Omental fat pad (tissue), 4 donors: ENCODE data around the gene CHD2. TPM values are rescaled to one million over a fixed set of nuclear protein-coding genes. Genes with fewer than 3 reads are reported as not detected.

ENCODE experiments used
- ATAC-seq: fragments of 150-250 bp; one replicate; pipeline ENCODE4 v1.9.1; 2016; ENCODE audit warnings: mild to moderate bottlenecking, moderate library complexity; ENCODE audit not compliant: low FRiP score
- DNase-seq: peaks from one replicate; pipeline ENCODE4 v3.0.0-alpha.2; 2019; ENCODE audit warnings: low spot score
- total RNA-seq, 4 donors: library from RNA; depleted of rRNA; stranded (reverse); fragments of >200 nt; gene quantifications; one replicate each; pipeline ENCODE4 v1.1.0, GENCODE V29; 2016
- TF ChIP-seq, protein P1 (sequence below), 3 donors: fragments of 450-650 bp; IDR thresholded peaks; one replicate each; pipeline ENCODE4 v1.5.1; 2016 to 2017; ENCODE audit warnings: antibody characterized with exemption in 3 of 3, mild to moderate bottlenecking in 3 of 3, moderate library complexity in 2 of 3

Gene CHD2
- total RNA-seq, 4 donors from 2014 or later = 77.7 to 140 (median 134) TPM

DNA sequence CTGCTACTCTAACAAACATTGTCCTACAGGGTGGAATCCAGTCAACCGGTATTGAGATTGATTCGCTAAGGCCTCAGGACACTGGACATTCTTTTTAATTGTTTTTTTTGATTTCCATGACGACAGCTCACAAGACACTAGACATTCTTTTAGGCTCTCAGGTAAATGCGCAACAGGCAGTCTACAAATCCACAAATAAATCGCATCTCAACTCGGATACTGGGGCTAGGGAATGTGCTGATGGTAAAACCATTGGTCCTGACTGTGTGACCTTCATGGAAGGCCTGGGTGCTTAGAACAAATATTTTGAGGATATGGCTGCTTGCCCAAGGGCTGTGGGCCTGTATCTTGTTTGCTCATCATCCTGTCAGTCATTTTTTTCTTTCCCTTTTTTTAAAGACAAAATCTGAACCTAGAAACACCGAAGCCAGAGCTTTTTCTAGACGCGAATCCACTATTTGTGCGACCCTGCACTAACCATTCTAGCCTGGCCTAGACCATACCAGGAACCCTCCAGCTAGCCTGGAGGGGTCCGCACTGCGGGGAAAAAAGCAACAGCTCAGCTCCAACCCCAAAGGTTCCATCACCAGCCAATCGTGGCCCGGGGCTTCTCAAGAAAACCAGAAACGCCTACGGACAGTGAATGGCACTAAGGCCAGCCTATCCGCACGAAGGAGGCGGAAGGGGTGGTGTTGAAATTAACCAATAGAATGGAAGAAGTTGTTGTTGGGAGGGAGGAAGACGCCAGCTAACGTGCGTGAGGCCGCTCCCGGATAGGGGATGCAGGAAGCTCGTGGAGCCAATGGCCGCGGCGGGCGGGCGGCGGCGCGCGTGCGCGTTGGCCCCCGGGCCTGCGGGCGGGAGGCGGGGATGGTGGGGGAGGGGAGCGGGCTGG lies 18.1 kb upstream of the CHD2 start:
- TF ChIP-seq, protein P1, sequence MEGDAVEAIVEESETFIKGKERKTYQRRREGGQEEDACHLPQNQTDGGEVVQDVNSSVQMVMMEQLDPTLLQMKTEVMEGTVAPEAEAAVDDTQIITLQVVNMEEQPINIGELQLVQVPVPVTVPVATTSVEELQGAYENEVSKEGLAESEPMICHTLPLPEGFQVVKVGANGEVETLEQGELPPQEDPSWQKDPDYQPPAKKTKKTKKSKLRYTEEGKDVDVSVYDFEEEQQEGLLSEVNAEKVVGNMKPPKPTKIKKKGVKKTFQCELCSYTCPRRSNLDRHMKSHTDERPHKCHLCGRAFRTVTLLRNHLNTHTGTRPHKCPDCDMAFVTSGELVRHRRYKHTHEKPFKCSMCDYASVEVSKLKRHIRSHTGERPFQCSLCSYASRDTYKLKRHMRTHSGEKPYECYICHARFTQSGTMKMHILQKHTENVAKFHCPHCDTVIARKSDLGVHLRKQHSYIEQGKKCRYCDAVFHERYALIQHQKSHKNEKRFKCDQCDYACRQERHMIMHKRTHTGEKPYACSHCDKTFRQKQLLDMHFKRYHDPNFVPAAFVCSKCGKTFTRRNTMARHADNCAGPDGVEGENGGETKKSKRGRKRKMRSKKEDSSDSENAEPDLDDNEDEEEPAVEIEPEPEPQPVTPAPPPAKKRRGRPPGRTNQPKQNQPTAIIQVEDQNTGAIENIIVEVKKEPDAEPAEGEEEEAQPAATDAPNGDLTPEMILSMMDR (IDR thresholded peaks at IDR 0.05) = no peak
- ATAC-seq (peak; percentile 97), DNase-seq (peak; percentile 97)

- ATAC-seq = peak; percentile 93
- DNase-seq = no peak
- TF ChIP-seq, protein P1 (IDR thresholded peaks at IDR 0.05) = no peak
Measured at GRCh38 chr15:92882697-92883162, 17.4 kb upstream of the CHD2 start.

GRCh38 chr15:92883163-92883875 lies 16.8 kb upstream of the CHD2 start:
- TF ChIP-seq, protein P1 (IDR thresholded peaks at IDR 0.05) = no peak
- DNase-seq = no peak
- ATAC-seq = no peak

DNA sequence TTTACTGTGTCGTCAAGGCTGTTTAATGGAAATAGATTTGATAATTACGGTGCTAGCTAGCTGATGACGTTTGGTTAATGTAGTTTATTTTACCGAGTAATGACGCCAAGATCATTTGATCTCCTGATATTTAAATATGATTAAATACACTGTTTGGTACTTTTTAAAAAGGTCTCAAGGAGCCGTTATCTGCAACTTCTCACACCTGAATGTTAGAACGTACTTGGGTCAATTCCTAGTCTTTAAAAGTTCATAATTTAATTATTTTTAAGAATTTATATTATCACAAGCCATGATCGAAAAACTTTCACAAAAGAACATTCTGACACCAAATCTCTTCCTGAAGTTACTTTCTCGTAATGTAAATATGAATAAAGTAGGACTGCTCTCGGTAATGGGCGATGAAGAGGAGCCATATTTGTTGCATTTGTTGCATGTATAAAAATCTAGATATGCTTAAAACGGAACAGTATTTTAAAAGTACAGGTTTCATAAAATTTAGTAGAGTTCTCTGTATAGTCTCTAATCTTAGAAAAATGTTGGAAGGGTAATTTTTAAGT lies 16.2 kb upstream of the CHD2 start:
- no peak for DNase-seq
- TF ChIP-seq, protein P1 (IDR thresholded peaks at IDR 0.05) = no peak
- no peak for ATAC-seq

- no peak for ATAC-seq
- DNase-seq = no peak
- TF ChIP-seq, protein P1 (IDR thresholded peaks at IDR 0.05) = no peak
Measured at GRCh38 chr15:92884436-92885223, 15.5 kb upstream of the CHD2 start.

- ATAC-seq = no peak
- TF ChIP-seq, protein P1 (IDR thresholded peaks at IDR 0.05) = no peak
- no peak for DNase-seq
Measured at GRCh38 chr15:92885224-92886041, 14.7 kb upstream of the CHD2 start.
